ENCODE measurements around the gene PHC1.

PHC1 gene

DNA sequence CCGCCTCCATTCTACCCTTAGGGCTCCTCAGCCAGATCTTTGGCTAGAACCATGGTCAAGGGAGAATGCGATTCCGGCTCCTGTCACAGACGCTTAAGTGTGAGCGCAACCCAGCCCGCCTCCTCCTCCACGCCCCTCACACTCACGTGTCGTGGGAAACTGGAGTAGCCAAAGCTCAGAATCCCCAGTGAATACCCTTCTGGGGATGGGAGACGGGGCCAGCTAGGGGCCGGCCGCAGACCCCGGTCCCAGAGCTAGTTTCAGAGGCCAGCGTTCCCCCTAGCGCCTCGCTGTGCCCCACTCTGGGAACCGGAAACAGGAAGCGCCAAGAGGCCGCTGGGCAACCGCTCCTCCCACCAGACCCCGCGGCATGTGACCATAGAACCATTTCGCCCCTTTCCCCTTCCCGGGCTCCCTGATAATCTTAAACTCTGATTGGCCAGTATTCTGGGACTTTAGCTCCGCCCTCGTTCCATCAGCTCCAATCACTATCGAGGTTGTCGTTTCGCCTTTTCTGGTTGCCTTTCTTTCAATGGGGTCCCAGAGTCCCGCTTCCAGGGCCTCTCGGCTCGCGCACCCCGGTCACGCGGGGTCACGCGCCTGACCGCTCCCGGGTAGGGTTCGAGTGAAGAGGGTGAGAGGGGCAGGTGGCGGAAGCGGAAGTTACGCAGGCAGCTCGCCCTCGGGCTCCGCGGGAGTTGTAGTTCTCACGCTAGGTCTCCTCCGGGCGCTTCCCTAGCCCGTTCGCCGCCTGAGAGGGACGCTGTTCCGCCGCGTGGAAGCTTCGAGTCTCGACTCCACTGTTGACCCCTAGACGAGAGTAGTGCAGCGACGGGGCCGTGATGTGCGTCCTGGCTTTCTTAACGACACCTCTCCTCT lies 35.3 kb downstream of the PHC1 start, which contains the start of gene M6PR:
Gene M6PR, minus strand, starts transcription at position 304 of the 879 bp plus-strand sequence. CDS start 3,241 bp downstream, outside the sequence.
- peak; percentile 70 to 84 for DNase-seq (ENCODE audit: low read depth in 2 of 2, low spot score in 1 of 2)

DNA sequence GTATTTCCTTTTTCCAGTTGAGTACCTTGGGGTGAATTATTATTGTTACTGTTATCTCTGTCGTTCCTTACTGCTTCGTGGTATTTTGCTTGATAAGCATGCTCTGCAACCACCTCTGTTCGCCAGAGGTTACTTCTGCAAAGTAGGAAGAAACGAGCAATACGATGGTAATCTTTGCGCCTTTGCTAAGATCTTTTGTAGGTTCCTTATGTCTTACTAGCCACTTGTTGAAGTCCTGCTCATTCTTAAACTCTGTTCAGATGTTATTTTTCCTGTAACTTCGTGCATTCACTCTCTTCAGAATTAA lies 35.9 kb downstream of the PHC1 start:
- DNase-seq (ENCODE audit: low read depth in 2 of 2, low spot score in 1 of 2) = no peak

DNA sequence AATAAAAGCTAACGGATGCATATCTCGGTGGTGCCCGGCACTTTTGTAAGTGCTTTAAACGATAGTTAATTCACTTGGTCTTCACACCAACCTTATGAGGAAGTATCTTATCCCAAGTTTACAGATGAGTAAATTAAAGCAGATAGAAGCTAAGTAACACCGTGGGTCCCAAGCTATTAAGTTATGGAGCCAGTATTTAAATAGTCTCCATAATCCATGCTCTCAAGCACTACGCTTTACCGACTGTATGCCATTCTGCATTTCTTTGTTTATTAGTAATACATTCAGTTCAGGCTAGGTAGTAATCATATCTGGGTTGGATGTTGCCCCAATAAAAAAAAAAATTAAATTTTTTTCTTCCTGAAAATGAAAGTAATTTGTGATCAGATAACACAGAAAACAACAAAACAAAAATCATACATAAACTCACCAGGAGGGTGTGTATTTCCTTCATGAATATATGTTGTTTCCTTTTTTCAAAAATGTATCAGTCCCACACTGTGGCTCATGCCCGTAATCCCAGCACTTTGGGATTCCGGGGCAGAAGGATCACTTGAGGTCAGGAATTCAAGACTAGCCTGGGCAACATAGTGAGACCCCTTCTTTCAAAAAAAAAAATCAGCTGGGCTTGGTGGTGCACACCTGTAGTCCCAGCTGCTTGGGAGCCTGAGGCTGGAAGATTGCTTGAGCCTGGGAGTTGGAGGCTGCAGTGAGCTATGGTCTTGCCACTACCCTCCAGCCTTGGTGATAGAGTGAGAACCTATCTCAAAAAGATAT lies 36.6 kb downstream of the PHC1 start:
- DNase-seq (ENCODE audit: low read depth in 2 of 2, low spot score in 1 of 2) = no peak

DNA sequence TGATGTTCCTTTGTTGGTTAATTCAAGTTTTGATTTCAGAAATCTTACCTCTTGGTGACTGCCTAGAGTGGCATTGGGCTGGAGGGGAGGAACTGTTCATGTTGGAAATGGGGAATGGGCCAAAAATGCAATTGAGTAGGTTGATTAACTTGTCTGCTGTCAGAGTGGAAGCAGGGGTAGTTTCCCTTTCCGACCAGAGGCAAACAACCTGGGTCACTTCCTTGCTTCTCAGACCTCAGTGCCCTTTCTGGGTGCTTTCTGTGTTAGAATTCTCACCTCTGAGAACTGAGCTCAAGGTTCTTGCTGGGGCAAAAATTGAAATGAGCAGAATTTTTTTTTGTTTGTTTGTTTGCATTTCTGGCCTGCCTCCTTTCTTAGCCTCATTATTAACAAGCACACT lies 37.4 kb downstream of the PHC1 start:
- DNase-seq (ENCODE audit: low read depth in 2 of 2, low spot score in 1 of 2) = no peak

DNA sequence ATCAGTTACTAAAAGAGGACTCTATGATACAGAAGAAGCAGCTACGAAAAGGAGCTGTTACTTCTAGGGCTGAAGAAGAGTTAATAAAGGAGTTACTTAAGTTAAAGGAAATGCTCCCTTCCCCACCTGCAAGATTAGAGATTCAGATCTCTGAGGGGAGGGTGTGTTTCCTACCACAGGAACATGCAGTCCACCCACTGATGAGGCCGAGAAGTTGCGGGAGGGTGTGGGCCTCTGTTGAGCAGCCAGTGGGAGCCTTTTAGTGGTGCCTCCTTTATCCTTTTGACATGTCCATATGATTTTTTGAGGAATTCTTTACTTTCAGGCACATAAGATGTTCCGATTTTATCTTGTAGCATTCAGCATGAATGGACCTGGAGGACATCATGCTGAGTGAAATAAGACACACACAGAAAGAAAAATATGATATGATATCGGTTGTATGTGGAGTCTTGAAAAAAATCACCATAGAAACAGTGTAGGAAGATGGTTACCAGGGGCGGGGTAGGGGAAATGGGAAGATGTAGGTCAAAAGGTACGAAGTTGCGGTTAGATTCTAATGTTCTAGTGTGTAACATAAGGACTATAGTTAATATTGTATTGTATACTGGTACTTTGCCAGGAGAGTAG lies 39.6 kb downstream of the PHC1 start:
- no peak for DNase-seq (ENCODE audit: low read depth in 2 of 2, low spot score in 1 of 2)

DNA sequence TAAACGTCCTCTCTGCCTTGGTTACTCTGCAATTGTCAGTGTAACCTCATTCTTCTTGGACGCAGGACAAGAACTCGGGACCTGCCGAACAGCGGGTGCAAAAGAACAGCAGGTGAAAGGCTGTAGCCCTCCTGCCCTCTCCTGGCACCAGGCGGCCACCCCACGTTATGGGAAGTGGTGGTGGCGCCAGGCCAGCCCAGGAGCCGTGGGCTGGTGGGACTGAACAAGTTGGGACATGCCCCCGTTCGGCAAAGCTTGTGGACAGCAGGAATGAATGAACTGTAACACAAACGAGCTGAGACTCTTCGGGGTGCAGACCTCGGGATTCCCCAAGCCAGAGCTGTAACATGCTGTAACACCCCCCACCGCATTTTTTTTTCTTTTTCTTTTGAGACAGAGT lies 41.8 kb downstream of the PHC1 start:
- DNase-seq (ENCODE audit: low read depth in 2 of 2, low spot score in 1 of 2) = no peak

DNA sequence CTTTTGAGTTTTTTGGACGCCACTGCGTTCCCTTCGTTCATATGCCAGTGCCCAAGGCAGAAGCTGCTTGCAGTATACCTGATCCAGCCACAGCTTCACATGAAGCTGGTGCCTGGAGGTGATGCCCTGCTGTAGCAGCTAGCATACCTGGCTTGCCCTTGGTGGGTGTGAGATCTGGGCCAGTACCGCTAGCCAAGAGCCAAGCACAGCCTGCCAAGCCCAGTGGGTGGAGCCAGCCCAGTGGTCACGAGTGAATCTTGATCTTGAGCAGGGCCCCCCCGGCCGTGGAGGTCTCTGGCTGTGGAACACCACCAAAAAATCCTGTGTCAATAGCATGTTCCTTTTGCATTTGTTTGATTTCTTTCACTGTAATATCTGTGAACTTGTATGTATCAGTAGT lies 42.5 kb downstream of the PHC1 start:
- no peak for DNase-seq (ENCODE audit: low read depth in 2 of 2, low spot score in 1 of 2)

DNA sequence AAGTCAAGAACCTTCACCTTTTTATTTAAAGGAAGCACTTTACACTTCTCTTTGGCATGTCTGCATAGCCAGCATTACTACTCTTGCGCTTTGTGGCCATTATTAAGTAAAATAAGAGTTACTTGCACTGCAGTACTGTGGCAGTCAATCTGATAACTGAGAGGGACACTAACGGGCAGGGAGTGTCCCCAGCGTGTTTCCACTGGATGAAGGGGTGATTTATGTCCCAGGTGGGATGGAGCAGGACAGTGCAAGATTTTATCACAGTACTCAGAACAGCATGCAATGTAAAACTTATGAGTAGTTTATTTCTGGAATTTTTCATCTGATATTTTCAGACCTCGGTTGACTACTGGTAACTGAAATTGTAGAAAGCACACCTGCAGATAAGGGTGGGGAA lies 43.3 kb downstream of the PHC1 start:
- DNase-seq (ENCODE audit: low read depth in 2 of 2, low spot score in 1 of 2) = no peak

DNA sequence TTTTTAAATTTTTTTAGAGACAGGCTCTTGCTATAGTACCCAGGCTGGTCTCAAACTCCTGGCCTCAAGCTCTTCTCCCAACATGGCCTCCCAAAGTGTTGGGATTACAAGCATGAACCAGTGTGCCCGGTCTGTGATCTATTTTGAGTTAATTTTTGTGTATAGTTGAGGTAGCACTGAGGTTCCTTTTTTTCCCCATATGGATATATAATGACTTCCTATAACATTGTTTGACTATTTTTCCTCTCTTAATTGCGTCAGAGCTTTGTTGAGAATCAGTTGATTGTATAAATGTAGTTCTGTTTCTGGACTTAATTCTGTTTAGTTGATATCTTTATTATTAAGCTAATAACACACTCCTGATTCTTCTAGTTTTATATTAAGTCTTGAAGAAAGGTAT lies 43.8 kb downstream of the PHC1 start:
- no peak for DNase-seq (ENCODE audit: low read depth in 2 of 2, low spot score in 1 of 2)

DNA sequence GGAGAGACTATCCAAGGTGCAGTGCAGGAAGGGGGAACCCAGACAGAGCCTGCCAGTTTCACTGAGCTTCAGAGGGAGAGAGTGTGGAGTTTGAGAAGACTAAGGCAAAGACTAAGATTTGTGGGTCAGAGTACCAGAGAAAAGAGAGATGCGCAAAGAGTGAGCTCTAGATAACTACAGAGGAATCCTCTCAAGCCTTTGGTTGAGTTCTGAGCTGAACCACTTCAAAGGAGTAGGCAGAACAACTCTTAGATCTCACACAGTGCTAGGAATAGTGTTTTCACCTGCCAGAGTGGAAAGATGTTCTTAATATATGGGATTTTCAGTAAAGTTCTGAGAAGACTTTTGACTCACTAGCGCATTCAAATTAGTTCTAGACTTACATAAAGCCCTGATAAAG lies 45.9 kb downstream of the PHC1 start:
- DNase-seq (ENCODE audit: low read depth in 2 of 2, low spot score in 1 of 2) = no peak

DNA sequence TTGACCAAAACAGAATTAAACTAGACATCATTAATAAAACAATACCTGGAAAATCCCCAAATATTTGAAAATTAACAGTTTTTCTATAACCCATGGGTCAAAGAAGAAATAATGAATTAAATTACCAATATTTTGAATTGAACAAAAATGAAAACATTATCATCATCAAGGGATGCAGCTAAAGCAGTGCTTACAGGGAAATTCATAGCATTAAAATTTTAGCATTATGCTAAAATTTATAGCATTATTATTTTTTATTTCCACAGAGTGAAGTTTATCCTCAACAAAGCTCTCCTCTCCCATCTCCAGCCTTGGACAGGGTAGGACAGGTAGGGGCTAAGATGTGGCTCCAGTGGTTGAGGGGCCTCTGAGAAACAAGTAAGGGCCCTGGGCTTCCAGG lies 54.5 kb downstream of the PHC1 start:
- no peak for DNase-seq (ENCODE audit: low read depth in 2 of 2, low spot score in 1 of 2)

DNA sequence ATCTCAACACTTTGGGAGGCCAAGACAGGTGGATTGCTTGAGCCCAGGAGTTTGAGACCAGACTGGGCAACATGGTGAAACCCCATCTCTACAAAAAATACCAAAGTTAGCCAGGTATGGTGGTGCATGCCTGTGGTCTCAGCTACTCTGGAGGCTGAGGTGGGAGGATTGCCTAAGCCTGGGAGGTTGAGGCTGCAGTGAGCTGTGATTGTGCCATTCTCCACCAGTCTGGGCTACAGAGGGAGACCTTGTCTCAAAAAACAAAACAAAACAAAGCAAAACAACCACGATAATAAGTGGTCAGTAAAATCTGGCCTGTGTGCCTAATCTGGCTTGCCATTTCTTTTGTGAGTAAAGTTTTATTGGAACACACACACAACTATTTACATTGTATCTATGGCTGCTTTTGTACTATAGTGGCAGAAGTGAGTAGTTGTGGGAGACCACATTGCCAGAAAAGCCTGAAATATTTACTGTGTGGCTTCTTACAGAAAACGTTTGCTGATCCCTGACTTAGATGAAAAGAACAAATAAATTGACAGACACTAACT lies 55.6 kb downstream of the PHC1 start:
- no peak for DNase-seq (ENCODE audit: low read depth in 2 of 2, low spot score in 1 of 2)

DNA sequence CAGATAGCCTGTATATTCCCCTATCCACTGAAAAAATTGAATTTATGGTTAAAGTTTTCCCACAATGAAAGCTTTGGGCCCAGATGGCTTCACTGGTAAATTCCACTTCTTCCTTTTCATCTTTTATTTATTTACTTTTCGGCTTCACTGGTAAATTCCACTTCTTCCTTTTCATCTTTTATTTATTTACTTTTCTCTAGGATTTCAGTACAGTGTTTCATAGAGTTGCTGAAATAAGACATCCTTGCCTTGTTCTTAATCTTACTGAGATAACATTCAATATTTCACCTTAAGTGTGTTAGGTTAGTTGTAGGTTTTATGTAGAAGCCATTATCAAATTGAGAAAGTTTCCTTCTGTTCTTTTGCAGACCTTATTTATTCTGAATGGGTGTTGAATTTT lies 56.1 kb downstream of the PHC1 start:
- no peak for DNase-seq (ENCODE audit: low read depth in 2 of 2, low spot score in 1 of 2)

DNA sequence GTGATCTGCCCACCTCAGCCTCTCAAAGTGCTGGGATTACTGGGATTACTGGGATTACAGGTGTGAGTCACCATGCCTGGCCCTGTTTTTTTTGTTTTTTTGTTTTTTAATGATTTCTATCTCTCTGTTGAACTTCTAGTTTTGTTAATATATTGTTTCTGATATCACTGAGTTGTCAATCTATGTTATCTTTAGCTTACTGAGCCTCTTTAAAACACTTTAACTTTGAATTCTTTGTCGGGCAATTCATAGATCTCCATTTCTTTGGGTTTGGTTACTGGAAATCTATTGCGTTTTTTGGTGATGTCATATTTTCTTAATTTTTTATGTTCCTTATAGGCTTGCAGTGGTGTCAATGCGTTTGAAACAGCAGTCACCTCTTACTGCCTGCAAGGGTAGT lies 65.8 kb downstream of the PHC1 start:
- DNase-seq (ENCODE audit: low read depth in 2 of 2, low spot score in 1 of 2) = no peak

DNA sequence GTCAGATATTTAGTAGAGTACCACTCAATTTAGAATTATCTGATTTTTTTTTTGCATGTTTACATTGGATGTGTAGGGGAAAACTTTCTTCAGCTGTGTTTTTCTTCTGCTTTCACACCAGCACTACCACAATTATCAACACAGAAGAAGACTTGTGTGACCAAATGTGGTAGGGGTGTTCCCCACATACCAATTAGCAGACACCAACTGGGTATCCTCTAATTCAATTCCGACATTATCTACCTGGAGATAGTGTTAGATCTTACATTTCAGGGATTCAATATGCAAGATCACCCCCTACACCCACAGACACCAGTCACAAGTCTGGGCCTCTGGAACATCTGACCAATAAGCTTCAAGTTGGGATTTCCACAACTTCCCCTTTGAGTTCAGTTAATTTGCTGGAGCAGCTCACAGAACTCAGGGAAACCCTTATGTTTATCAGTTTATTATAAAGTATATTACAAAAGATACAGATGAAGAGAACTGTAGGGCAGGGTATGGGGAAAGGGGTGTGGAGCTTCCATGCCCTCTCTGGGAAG lies 71.0 kb downstream of the PHC1 start:
- DNase-seq (ENCODE audit: low read depth in 2 of 2, low spot score in 1 of 2) = no peak

DNA sequence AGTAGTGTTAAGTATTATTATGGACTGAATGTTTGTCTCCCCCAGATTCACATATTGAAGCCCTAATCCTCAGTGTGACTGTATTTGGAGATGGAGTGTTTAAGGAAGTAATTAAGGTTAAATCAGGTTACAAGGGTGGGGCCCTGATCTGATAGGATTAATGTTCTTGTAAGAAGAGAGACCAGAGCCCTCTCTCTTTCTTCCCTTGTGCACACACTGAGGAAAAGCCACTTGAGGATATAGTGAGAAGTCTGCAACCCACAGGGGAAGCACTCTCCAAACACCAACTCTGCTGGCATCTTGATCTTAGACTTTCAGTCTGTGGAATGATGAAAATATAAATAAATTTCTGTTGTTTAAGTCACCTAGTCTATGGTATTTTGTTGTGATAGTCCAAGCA lies 72.9 kb downstream of the PHC1 start:
- no peak for DNase-seq (ENCODE audit: low read depth in 2 of 2, low spot score in 1 of 2)

DNA sequence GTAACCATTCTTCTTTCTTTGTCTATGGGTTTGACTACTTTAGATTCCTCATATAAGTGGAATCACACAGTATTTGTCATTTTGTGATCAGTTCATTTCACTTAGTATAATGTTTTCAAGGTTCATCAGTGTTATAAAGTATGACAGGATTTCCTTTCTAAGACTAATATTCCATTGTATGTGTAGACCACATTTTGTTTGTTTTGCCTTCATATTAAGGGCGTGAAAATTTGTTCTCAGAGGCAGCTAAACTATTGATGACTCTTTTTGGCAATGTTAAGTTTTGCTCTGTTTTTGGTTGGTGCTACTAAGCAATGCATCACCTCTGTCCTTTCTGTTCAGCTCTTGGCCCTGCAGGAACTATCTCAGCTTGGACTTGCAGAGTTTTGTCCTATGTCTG lies 73.4 kb downstream of the PHC1 start:
- DNase-seq (ENCODE audit: low read depth in 2 of 2, low spot score in 1 of 2) = no peak

DNA sequence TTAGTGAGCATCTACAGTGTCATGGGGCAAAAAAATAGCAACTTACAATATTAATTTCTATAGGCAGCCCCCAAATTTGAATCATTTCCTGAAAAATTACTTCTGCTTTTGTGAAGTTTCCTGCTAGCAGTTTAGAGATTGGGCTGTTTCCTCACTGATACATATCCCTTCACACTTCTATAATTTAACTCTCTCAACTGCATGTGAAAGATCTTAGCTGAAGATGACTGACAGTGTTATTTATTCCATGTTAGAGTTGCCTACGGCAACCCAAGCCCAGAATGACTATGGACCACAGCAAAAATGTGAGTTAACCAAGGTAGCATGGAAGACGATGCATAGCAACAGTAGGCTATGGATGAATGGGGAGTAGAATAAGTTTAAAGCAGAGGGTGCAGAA lies 75.1 kb downstream of the PHC1 start, which contains the start of gene KLRG1:
Gene KLRG1, plus strand, starts transcription at position 134 of the 400 bp plus-strand sequence. Its CDS starts 90 bp downstream, at position 224.
- DNase-seq (ENCODE audit: low read depth in 2 of 2, low spot score in 1 of 2) = no peak

All from stimulated activated CD8-positive, alpha-beta memory T cell treated with anti-CD3 and anti-CD28 coated beads, Interleukin-4, amount 100 ng/mL, for 4 hours (primary cell).